ENCODE results near the gene ARF4. TPM values are rescaled to one million over a fixed set of nuclear protein-coding genes. Genes with fewer than 3 reads are reported as not detected.
A peak's percentile ranks its signal among the peaks of the same experiment; 100 is the strongest.

ARF4 gene
- total and polyA plus RNA-seq, 2 of the 4 experiments (the other 2 are of a cell fraction) = 172 to 412 TPM

DNA sequence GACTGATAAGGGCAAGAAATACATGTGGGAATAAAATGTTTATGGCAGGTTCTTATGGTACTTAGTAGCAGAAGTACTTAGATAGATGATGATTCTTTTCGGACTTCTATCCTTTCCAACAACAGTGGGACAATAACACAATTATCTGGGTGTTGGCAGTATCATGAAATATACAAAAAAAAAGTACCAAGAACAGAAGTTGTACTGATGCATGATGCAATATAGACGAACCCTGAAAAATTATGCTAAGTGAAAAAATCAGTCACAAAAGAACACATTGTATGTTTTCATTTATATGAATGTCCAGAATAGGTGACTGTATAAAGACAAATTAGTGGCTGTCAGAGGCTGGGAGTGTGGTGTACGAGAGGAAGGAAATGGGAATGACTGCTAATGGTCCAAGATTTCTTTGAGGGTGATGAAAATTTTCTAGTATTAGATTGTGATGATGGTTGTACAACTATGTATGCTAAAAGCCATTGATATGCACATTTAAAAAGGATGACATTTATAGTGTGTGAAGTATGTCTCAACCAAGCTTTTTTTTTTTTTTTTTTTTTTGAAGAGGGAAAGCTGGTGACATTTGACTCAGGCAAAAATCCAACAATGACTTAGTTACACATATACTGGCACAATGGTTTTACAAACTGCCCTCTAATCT, 21.0 kb downstream of the ARF4 start:
- Histone ChIP-seq H4K20me1 (ENCODE audit: insufficient read depth, low read length) (peaks cover 89% of the 10 kb centered on the region), H3K27ac (ENCODE audit: insufficient read depth, low read length) (no peak overlapping the region), H3K9me3 (ENCODE audit: control insufficient read depth, insufficient read depth, low read length) (no peaks in the 10 kb centered on the region), H2AK9ac (replicated peaks; ENCODE audit: low read depth, low read length, poor library complexity) (no peak overlapping the region), H3K4me2 (ENCODE audit: low read depth, low read length) (no peak overlapping the region), H3K18ac (ENCODE audit: low read depth, low read length) (no peak overlapping the region), H2BK5ac (ENCODE audit: low read depth, low read length, poor library complexity, severe bottlenecking) (no peak overlapping the region), H3K14ac (replicated peaks; ENCODE audit: low read depth, low read length) (no peak overlapping the region), H3K4me1 (ENCODE audit: control insufficient read depth, insufficient read depth, low read length) (no peaks in the 10 kb centered on the region; the same call in 1 of the 2 replicates), H3K9ac (ENCODE audit: low read depth, low read length) (no peak overlapping the region), H2BK20ac (ENCODE audit: low read depth, low read length) (no peak overlapping the region), H3K4ac (ENCODE audit: low read depth, low read length) (no peak overlapping the region), H2BK15ac (ENCODE audit: low read depth, low read length) (no peak overlapping the region), H3K9me1 (ENCODE audit: insufficient read depth, low read length) (no peaks in the 10 kb centered on the region; the same call in 1 of the 2 replicates), H4K5ac (ENCODE audit: low read depth, low read length) (no peak overlapping the region), H2BK120ac (ENCODE audit: low read depth, low read length) (no peak overlapping the region), H3K27me3 (ENCODE audit: control insufficient read depth, insufficient read depth, low read length) (no peaks in the 10 kb centered on the region), H4K8ac (ENCODE audit: low read depth in 2 of 2, low read length in 2 of 2) (no peak overlapping the region), H3K4me3 (ENCODE audit: insufficient read depth, low read depth, low read length) (no peak overlapping the region), H3K23ac (ENCODE audit: low read depth, low read length) (no peak overlapping the region), H4K91ac (ENCODE audit: insufficient read depth, low read depth, low read length) (no peak overlapping the region), H2AK5ac (ENCODE audit: low read depth, low read length) (no peak overlapping the region), H3K56ac (ENCODE audit: extremely low read depth, insufficient read depth, low read length) (no peak overlapping the region), H2AFZ (replicated peaks; ENCODE audit: low read length, poor library complexity) (no peak overlapping the region), H3K36me3 (ENCODE audit: control insufficient read depth, insufficient read depth, low read length) (peaks cover 50% of the 10 kb centered on the region), H3K79me1 (ENCODE audit: low read depth in 1 of 2, low read length in 2 of 2) (peaks cover 15 to 44% of the 10 kb centered on the region in 2 experiments; a peak in 3 of 4 replicates)
- ATAC-seq (ENCODE audit: low read depth) = no peak
- ChIA-PET CTCF (no interaction called here), POLR2A (ENCODE audit: unreplicated experiment) (interaction anchor here (0.6 kb wide), 1 partner anchor 777 kb away, joined by 5 read pairs; no protein-coding TSS in a partner anchor)
- intact Hi-C loops (cut with micrococcal nuclease) = no loop called here
- dilution Hi-C loops (cut with HindIII; ENCODE audit: low sequenced_read_pairs, unreplicated experiment) = no loop called here
- no TSS peak for BruUV-seq (replicated peaks)
- DNase-seq = no peak
- WGBS, 2 experiments (ENCODE audit: extremely low coverage in 2 of 2, insufficient read length in 1 of 2) = no CpG with 5 or more reads among the region's 3 CpGs
- in situ Hi-C loops (cut with MboI; ENCODE audit: low sequenced_read_pairs) = no loop called here
- no peak for TF ChIP-seq RFX5 (IDR thresholded peaks at IDR 0.05; ENCODE audit: low read depth, low read length)
- TF ChIP-seq, protein P1, sequence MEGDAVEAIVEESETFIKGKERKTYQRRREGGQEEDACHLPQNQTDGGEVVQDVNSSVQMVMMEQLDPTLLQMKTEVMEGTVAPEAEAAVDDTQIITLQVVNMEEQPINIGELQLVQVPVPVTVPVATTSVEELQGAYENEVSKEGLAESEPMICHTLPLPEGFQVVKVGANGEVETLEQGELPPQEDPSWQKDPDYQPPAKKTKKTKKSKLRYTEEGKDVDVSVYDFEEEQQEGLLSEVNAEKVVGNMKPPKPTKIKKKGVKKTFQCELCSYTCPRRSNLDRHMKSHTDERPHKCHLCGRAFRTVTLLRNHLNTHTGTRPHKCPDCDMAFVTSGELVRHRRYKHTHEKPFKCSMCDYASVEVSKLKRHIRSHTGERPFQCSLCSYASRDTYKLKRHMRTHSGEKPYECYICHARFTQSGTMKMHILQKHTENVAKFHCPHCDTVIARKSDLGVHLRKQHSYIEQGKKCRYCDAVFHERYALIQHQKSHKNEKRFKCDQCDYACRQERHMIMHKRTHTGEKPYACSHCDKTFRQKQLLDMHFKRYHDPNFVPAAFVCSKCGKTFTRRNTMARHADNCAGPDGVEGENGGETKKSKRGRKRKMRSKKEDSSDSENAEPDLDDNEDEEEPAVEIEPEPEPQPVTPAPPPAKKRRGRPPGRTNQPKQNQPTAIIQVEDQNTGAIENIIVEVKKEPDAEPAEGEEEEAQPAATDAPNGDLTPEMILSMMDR (conservative IDR thresholded peaks at IDR 0.05; ENCODE audit: low read depth, low read length) = no peak
- TF ChIP-seq, protein P2, sequence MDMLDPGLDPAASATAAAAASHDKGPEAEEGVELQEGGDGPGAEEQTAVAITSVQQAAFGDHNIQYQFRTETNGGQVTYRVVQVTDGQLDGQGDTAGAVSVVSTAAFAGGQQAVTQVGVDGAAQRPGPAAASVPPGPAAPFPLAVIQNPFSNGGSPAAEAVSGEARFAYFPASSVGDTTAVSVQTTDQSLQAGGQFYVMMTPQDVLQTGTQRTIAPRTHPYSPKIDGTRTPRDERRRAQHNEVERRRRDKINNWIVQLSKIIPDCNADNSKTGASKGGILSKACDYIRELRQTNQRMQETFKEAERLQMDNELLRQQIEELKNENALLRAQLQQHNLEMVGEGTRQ (IDR thresholded peaks at IDR 0.05; ENCODE audit: low read depth, low read length) = no peak
- peak; percentile 58 for TF ChIP-seq CEBPB (IDR thresholded peaks at IDR 0.05; ENCODE audit: low read depth, low read length)

All from IMR-90 (cell line).